CD4-positive, alpha-beta T cell treated with Interleukin-17A for 1 hour (primary cell): ENCODE measurements around the gene PREX1.

Experiments used
- DNase-seq: peaks from one replicate; pipeline ENCODE4 v3.0.0-alpha.2; 2020

The PREX1 gene

DNA sequence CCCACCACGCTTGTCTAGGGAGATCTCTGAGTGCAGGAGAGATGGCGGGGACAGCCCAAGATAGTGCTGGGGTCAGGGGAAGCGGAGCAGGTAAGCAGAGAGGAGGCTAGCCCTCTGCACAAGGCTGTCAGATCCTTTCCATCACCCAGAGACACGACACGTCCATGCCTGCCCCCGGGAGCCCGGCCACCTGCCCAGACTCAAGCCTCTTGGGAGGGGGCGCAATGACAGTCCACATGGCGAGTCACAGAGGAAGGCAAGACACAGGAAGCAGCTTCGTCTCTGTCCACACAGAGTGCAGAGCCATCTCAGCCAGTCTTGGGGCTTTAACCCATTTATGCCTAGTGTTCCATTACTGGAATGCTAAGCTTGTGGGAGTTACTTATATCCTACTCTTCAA lies 78.4 kb downstream of the PREX1 start:
- DNase-seq, result no peak

DNA sequence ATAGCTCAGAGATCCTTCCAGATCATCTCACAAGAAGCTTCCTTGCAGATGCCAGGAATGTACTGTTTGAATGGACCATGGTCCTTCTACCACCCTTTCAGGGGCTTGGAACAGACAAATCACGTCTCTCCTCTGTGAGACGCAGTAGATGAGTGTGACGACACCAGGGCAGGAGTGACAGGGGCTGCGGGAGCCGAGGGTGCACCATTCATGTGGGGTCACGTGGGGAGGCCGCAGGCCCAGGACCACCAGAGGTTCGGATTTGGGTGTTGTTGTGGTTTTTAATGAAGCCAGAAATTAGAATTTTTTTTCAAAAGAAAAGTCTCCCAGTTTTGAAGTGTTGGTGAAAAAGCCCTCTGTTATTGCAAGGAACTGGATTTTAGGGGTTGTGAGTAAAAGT lies 79.2 kb downstream of the PREX1 start:
- DNase-seq, result no peak

DNA sequence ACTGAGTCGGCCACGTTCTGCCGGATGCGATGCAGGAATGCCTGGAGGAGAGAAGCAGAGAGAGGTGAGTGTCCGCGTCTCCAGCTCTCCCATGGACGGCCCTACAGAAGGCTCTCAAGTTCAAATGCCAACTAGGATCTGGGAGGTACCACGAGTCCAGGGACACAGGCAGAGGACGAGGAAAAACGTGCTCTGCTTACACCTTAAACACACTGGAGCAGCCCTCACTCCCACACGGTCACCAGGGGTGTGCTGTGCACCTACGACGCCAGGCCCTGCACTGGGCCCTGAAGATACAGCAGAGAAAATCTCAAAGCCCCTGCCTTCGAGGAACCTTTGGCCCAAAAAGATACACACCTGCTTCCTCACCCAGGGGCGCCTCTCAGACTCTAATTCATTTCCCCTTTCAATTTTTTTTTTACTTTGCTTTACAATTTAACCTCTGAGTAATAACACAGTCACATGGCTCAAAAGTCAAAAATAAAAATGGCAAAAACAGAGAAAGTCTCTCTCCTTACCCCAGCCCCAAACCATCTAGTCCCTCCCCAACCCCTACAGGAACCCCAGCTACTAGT lies 79.9 kb downstream of the PREX1 start:
- DNase-seq, result no peak

DNA sequence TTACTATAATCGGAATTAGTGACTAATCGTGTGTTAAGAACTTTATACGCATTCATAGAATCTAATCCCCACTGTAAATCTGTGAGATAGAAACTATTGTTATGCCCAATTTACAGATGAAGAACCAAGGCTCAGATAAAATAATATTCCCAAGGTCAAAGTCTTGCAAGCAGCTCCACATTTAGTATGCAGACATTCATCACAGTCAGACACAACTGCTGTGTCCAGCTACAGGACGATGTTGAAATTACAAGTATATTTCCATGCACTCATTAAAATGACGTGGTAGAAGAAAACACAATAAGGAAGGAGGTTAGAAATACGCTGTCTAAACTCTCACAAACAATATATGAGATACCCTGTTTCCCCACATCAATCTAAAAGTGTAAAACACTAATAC lies 82.5 kb downstream of the PREX1 start:
- DNase-seq, result no peak

DNA sequence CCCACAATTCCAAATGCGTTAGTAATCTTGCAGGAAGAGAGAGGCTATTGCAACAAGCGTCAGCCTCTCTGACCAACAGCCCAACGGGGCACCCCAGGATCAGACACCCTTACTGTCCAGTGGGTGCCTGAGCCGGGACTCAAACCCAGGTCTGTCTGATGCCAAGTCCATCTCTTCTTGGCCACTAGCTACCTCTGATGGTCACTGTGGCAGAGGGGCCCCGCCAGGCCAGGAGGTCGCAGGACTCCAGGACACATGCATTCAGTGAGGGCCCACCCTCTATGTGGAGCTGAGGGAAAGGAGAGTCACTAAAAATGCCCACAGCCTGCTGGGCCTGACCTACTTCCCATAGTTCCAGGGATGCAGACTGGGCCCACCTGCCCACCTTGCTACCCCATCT lies 83.3 kb downstream of the PREX1 start:
- no peak for DNase-seq

DNA sequence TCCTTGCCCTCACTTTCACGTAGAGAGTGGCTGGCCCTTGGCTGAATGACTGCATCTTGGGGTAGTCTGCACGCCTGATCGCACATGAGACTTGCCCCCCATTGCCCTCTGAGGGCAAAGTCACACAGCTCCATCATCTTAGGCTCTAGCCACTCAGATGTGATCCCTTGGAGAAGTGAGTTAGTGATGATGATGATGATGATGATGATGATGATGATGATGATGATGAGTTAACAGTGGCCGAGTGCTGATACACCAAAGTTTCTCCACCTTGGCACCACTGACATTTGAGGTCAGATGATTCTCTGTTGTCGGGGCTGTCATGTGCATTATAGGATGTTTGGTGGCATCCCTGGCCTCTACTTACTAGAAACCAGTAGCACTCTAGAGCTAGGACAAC lies 84.0 kb downstream of the PREX1 start:
- DNase-seq, result no peak

DNA sequence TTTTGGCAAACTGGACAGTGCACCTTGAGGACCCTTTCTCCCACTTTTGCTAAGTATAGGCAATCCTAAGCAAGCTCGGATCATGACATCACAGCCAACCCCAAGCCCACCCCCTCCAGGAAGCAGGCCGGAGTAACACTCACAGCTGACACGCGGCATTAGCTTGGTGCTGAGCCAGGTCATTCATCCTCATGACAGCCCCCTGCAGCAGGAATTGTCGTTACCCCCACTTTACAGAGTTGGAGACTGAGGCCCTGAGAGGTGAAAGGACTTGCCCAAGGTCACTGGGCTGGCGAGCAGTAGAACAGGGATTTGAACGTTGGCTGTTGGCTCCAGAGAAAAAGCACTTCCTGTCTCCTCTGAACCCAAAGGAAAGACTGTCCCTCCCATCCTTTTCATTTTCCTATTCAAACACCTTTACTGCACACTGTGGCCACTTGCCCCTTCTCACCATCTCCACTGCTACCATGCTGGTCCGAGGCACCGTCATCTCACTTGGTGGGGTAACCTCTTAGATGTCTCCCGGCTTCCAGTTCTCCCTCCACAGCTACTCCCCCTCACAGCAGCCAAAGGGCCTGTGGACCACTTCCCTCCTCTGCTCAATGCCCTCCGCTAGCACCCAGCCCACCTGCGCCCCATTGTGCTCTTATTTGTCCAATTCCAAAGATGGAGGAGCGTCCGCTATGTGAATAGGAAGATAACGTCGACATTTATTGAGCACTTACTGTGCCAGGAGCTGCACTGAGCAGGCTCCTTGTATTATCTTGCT lies 84.7 kb downstream of the PREX1 start:
- DNase-seq, result no peak

DNA sequence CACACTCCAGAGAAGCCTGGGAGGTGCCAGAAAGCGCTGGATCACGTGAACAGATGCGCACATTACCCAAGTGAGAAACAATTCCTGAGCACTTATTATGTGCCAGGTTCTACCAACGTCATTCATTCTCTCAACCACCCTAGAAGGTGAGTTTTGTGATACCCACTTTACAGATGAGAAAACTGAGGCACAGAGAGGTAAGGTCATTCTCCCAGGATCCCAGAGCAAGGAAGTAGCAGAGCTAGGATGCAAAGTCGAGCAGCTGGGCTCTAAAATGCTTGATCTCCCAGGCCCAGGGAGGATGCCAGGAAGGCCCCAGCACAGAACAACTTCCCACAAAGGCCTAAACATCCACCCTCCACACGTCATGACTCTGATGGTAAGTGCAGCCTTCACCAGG lies 85.6 kb downstream of the PREX1 start:
- no peak for DNase-seq

DNA sequence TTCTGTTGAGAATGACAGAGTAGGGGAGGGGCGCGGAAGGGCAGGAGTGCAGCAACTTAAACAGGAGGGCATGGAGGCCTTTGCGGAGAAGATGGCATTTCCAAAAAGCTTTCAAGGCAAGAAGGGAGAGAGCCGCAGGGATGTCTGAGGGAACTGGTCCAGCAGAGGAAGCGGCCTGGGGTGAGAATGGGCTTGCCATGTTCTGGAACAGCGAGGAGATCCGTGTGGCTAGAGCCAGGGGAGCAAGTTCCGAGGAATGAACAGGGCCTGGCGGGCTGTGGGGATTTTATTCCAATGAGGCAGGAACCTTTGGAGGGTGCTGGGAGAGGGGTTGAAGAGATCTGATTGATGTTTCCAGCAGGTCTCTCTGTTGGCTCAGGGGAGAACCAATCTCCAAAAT lies 86.1 kb downstream of the PREX1 start:
- DNase-seq, result no peak

DNA sequence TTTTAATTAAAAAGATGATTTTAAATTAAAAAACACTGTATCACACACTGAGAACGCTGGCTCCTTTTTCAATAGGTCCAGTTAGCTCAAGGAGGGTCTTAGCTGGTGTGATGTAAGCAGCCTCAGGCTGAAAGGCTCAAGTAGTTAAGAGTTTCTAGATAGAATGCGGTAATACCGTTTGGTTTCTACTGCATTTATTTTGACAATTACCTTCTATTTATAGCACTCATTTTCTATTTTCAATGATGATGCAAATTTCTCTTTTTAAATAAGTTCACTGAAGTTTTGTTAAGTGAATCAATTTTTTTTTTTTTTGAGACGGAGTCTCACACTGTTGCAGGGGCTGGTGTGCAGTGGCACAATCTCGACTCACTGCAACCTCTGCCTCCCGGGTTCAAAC lies 87.1 kb downstream of the PREX1 start:
- no peak for DNase-seq

DNA sequence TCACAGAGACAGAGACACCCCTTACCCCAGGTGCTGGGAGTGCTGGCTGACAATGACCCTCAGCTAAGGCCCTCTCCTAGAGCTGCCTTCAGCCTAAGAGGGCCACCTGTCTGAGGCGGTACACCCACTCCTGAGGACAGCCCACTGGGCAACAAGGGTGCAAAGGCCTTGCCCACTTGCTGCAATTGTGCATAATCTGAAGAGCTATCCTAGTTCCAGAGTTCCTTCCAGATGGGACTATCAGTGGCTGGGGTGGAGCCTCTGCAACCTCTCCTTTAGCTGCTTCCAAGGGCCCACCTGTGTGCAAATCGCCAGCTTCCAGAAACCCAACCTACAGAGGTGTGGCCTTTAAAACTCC lies 87.5 kb downstream of the PREX1 start:
- no peak for DNase-seq

DNA sequence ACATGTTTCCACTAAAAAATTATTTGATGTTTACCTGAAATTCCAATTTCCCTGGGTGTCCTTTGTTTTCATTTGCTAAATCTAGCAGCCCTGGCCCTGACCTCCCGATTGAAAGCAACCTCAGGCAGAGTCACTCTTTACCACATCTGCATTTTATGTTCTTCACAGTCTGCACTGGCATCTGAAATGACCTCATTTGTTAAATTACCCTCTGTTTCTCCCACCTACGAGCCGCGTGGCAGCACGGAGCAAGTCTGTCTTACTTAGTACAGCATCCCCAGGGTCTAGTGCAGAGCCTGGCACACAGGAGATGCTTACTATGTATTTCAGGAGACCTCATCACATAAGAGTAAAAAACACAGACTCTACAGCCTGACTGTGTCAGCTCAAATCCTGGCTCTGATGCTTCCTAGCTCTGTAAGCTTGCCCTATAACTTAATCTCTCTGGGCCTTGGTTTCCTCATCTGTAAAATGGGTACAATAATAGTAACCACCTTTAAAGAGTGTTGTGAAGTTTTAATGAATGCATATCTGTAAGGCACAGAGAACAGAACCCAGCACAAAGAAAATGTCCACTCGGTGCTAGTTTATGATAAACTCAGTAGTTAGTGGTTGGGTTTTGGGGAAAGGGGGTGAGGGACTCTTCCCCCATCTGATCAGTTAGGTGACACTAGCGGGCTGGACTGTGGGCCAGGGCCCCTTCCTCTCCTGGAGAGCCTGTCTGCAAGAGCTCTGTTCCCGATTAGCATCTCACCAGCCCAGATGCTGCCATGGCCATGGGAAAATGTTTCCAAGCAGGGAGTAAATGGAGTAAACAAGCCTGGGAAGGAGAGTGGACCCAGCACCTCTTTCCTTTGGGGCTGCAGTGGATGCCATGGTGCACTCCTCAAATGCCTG lies 88.2 kb downstream of the PREX1 start:
- DNase-seq, result no peak

DNA sequence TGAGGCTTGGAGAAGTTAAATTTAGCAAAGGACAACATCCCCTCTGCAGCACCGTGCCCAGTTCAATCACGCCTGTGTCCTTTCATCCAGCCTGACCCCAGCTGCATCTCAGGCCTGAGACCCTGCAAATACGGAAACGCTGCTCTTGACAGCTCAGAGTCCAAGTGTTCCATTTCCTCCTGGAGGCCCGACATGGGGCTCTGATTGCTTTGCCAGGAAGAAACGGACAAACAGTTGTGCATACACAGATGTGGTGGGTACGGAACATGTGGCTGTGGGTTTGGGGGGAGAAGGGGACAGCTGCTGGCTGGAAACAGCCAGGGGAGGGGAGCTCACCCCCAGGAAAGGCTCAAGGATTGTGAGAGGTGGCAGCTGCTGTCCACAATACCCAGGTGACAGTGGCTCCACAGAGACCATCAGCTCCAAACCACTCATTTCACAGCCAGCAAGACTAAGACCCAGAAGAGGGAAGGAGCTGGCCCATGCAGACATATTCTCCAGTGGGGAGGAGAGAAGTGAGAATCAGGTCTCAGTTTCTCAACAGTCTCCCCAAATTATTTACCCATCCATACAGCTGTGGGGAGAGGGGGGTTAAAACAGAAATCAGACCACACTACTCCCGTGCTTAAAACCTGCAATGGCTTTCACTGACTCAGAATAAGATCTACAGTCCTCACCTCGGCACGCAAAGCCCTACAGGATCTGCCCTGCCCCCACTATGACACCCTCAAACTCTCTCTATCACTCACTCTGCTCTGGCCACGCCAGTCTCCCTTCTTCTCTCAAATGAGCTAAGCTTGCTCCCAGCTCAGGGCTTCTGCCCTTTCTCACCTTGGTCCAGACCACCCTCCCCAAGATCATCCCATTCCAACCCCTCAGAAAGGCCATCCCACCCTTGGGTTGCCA lies 89.1 kb downstream of the PREX1 start:
- peak; percentile 31 for DNase-seq

DNA sequence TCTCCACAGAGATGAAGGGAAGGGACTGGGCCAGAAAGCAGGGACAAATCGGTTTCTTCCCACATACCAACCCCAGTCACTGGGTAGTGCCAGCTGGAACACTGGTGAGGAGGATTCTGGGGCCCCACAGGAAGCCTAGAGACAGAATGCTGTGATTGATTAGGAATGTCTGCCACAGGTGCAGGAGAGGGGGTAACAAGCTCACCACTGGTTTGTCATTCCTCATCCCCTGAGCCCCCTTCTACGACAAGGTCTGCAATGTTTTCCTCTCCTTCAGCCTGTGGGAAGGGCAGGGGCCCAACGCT lies 89.8 kb downstream of the PREX1 start:
- DNase-seq, result no peak

DNA sequence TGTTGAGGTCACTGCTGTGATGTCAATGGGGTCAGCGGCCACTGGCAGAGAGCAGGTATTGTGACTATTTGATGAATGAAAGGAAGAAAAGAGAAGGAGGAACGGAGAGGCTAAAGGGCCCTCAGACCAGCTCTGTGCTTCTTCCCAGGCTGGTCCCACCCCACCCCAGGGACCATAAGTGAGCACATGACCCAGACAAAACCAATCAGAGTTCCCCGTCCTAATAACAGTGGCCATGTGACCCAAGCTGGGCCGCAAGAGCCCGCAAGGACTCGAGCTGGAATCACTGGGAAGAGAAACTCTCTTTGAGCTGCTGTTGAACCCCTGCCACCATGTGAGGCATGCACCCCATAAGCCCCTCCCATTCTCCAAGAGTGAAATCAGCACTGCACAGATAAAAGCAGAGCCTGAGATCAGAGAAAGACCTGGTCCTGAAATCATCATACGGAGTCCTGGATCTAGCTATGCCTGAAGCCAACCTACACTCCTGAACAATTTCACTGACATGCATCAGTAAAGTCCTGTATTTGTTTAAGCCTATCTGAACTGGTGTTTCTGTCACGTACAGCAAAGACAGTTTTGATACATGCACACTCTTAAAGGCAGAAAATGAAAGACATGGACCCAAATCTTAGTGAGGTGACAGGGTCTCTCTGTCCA lies 90.2 kb downstream of the PREX1 start:
- no peak for DNase-seq

DNA sequence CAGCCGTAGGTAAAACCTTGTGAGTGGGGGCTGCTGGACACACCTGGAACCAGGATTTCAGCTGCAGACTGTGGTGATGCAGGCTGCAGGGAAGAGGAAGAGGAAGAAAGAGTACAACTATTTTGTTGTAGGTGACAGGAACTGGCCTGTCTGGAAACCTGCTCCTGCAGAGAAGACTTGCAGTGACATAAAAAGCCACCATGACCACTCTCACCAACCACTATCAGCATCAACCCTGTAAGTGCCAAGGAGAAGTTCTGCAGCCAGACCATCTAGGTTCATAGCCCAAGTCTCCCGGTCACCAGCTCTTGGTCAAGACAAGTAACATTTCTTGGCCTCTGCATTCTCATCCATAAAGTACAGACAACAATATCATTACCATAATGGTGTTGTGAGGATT lies 91.2 kb downstream of the PREX1 start:
- no peak for DNase-seq

DNA sequence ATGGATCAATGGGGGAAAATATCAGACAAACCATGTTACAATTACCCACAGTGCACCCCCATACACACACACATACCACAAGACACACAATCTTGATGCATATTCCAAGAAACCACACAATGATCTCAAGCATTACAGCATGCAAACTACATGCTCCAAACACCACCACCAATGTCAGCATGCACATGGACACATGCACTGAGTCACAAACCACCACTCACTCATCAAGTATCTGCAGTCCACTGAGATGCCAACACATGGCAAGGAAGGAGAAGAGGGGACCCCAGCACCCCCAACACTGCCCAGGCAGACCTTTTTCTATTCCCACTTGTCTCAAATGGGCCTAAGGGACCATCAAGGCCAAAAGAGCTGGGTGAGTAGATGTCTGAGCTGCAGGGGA lies 91.6 kb downstream of the PREX1 start:
- DNase-seq, result no peak

DNA sequence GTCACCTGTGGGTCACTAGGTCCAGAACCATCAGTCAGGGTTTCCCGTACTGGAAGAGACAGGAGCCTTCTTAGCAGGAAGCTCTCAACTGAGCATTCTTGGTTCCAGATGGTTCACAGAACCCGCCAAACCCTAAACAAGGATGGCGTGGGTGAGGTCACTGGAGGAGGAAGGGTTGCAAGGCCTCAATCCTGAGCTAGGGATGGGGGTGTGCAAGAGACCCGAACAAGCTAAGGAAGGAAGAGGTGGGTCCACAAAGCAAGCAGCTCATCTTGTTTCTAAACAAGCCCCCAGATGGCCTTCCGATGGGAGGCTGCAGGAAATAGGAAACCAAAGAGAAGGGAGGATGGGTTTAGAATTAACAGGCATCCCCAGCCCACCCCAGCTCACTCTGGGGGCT lies 92.7 kb downstream of the PREX1 start:
- no peak for DNase-seq

DNA sequence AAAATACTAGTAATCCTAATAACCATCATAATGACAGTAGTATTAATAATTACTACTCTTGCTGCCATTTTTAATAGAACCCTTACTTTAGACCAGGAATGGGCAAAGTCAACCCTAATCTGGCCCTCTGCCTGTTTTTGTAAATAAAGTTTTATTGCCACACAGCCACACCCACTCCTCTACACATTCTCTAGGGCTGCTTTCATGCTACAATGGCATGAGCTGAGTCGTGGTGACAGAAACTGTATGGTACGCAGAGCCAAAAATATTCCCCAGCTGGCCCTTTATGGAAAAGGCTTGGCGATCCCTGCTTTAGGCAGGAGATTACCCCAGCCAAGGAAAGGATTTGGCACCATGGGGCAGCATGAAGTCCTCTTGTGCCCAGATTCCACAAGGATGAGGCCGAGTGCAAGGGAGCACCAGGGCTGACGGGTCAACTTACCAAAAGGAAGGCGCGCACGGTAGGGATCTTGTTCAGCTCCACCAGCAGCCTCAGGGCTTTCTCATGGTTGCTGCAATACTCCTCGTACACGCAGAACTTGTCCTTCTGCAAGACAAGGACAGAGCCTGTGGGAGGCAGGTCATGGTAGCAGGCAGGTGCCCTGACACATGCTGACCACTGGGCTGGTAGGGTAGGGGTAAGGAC lies 93.6 kb downstream of the PREX1 start:
- no peak for DNase-seq

DNA sequence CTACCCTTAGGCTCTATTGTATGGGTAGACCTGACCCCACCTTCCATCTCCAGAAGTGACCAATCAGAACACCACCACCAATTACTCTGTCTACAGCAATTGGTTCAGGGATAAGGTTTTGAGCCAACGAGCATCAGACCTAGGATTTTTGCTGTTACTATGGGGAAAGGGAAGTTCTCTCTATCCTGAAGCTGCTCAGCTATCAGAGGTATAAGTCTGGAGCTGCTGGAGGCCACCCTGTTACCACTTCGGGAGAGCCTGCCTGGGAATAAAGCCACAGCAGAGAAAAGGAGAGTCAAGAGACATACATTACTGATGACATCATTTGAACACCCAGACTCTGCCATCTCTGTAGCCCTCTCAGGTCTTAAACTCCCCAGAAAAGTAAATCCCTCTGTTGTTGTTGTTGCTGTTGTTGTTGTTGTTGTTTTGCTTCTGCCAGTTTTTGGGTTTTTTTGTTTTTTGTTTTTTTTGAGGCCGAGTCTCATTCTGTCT lies 94.5 kb downstream of the PREX1 start:
- DNase-seq, result no peak

DNA sequence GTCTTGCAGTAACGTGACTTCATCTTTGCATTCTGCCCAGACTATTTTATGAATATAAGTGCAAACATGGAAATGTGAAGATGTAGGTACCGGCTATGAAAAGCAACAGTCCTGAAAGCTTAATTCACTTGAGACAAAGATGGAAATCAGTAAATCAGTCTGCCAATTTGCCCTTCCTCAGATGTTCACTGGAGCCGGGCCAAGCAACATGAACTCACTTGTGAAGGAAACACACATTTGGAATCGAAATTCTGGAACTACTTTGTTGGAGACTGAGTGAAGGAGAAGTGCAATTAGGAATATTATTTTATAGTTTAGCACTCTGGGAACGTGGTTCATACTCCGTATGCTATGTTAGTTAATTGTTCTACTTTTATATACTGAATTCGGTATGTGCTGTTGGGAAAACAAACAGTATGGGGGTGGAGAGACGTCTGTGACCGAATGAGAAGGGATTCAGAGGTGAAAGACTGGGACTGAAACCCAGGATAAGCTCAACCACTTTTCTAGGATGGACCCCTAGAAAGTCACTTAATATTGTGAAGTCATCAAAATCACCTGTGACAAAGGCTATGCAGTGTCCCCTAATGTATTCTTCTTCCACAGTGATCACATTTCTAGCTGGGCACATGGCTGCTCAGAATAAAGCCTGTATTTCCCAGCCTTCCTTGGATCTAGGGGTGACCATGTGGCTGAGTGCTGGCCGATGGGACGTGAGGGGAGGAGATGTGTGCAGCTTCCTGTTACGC lies 95.5 kb downstream of the PREX1 start:
- DNase-seq, result no peak
